Astrocyte of the spinal cord (primary cell): Measurements from ENCODE around the gene RHOD.

Experiments used
- DNase-seq: peaks from one replicate; pipeline ENCODE4 v3.0.0; 2011; ENCODE audit warnings: low read depth, low spot score
- H3K4me3 ChIP-seq: 2 replicates; pipeline ENCODE4 v1.5.1; 2011; ENCODE audit warnings: low read depth, mild to moderate bottlenecking, low read length, moderate library complexity
- CTCF ChIP-seq: IDR thresholded peaks from 2 replicates; pipeline ENCODE4 v1.5.1; 2012; ENCODE audit warnings: low read depth, mild to moderate bottlenecking, low read length, inconsistent platforms
- in situ Hi-C: cut with HindIII; loops from 2 replicates; pipeline ENCODE4 v1.10.0; 2017; ENCODE audit warnings: low sequenced_read_pairs

The RHOD gene

GRCh38 chr11:67041602-67042001, 15.0 kb upstream of the RHOD start:
- no peak for TF ChIP-seq CTCF
- no peak overlapping the region for H3K4me3 ChIP-seq
- DNase-seq = no peak
- in situ Hi-C loops = no loop called here

GRCh38 chr11:67043572-67044349, 12.9 kb upstream of the RHOD start:
- H3K4me3 ChIP-seq = no peak overlapping the region
- peak; percentile 54 for DNase-seq
- in situ Hi-C loops = no loop called here
- no peak for TF ChIP-seq CTCF

GRCh38 chr11:67044496-67044895, 12.2 kb upstream of the RHOD start:
- DNase-seq = peak; percentile 64
- in situ Hi-C loops = no loop called here
- no peak for TF ChIP-seq CTCF
- H3K4me3 ChIP-seq = no peak overlapping the region

- no peak overlapping the region for H3K4me3 ChIP-seq
- in situ Hi-C loops = no loop called here
- DNase-seq = peak; percentile 95
- TF ChIP-seq CTCF = peak; percentile 41
Measured at GRCh38 chr11:67045314-67045713, 11.3 kb upstream of the RHOD start.

GRCh38 chr11:67048515-67049130, 8.0 kb upstream of the RHOD start:
- no peak overlapping the region for H3K4me3 ChIP-seq

GRCh38 chr11:67050139-67050538, 6.5 kb upstream of the RHOD start:
- in situ Hi-C loops = no loop called here
- no peak overlapping the region for H3K4me3 ChIP-seq
- no peak for DNase-seq
- TF ChIP-seq CTCF = no peak

More at GRCh38 chr11:67048515-67049130, 8.0 kb upstream of the RHOD start:
- DNase-seq = no peak
- TF ChIP-seq CTCF = no peak
- in situ Hi-C loops = no loop called here
